SK-N-MC (cell line): ENCODE measurements around the gene TTC38.

ENCODE experiments used
- DNase-seq: peaks from one replicate; pipeline ENCODE4 v3.0.0-alpha.2; 2011; ENCODE audit warnings: low read depth, low spot score
- H3K27ac ChIP-seq: fragments of 200-600 bp; sonication (generic); 2 replicates; pipeline ENCODE4 v1.5.1; 2016; ENCODE audit warnings: mixed run types
- H3K36me3 ChIP-seq: fragments of 200-600 bp; sonication (generic); 2 replicates; pipeline ENCODE4 v1.6.1; 2017; ENCODE audit warnings: antibody characterized with exemption, low read length, mixed read lengths; ENCODE audit not compliant: insufficient read depth
- H3K4me3 ChIP-seq: fragments of 200-600 bp; sonication (generic); 2 replicates; pipeline ENCODE4 v1.5.1; 2016
- H3K9ac ChIP-seq: fragments of 200-600 bp; sonication (generic); 2 replicates; pipeline ENCODE4 v1.8.0; 2017; ENCODE audit warnings: mixed run types, mixed read lengths; ENCODE audit not compliant: insufficient read length
- H3K9me3 ChIP-seq: fragments of 200-600 bp; sonication (generic); 2 replicates; pipeline ENCODE4 v1.6.1; 2017; ENCODE audit warnings: low read depth, mild to moderate bottlenecking, antibody characterized with exemption, low read length, moderate library complexity, mixed read lengths
- EZH2 ChIP-seq: fragments of 200-600 bp; sonication (generic); IDR thresholded peaks from one replicate; pipeline ENCODE4 v1.6.1; 2017; ENCODE audit warnings: antibody characterized with exemption
- FOXP2 ChIP-seq: optimal IDR thresholded peaks from 2 replicates; pipeline ENCODE3; 2011; ENCODE audit warnings: mild to moderate bottlenecking, moderate library complexity; ENCODE audit not compliant: insufficient read depth; ENCODE audit errors: extremely low read length, control extremely low read depth
- POLR2AphosphoS5 ChIP-seq: IDR thresholded peaks from 2 replicates; pipeline ENCODE4 v1.6.1; 2012; ENCODE audit warnings: mild to moderate bottlenecking, low read depth, low read length, borderline replicate concordance

Gene TTC38

DNA sequence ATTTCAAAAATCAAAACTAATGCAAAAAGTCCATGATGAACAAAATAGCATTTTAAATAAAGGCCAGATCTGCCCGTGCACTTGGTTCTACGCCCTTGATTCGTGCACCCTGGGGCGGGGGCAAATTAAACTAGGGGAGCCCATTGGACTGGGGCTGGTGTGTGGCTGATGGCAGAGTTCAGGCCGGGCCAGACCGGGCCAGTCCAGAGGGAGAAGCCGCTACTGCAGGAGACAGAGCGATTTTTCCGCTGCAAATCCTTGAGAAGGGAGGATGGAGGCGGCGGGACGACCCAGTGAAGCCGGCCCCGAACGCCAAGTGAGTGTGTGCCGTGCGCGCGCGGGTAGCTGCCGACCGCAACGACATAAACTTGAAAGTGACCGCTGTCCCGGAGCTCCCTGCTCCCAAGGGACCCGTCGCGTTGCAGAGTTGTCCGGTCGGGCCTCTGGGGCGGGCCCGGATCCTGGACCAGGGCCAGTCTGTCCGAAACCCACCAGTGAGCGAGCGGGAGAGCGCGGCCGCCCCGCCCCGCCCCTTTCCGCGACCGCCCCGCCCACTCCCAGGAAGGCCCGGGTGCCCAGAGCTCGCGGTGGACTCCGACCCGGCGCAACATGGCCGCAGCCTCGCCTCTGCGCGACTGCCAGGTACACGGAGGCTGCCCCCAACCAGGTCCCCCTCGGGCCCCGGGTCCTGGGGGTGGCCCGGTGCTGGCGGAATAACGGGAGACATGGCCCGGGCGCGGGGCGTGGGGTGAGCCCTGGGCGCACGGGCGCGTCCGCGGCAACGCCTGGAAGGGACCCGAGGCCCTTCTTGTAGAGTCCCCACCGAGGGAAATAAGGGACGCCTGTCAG lies at the start of gene TTC38:
TSS of gene TTC38 (plus strand) at position 578 of the 849 bp plus-strand sequence. CDS start at position 610, 32 bp downstream.
- peak within 1 kb of the TSS; percentile 74 for H3K4me3 ChIP-seq
- no peaks in the 10 kb centered on the region for H3K9me3 ChIP-seq
- peak within 1 kb of the TSS; percentile 59 for H3K9ac ChIP-seq
- H3K36me3 ChIP-seq: no peaks in the 10 kb centered on the region
- TF ChIP-seq POLR2AphosphoS5: peak; percentile 33; the same call in 1 of the 2 replicates
- no peak for TF ChIP-seq EZH2
- DNase-seq: no peak
- no peak within 1 kb of the TSS for H3K27ac ChIP-seq

DNA sequence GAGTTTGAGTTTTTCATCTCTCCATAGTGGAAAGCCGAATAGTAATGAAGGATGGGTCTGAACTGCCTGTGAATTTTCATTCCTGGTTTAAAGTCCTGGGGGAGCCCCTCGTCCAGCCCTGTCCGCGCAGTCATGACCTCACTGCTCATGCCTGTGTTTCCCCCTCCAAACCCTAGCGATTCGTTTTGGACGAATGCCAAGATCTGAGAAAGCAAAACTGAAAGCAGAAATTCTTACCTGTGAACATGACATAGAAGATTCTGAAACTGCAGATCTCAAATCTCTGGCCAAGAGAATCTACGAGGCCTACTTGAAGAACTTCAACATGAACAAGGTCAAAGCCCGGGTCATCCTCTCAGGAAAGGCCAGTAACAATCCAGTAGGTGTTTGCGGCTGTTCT lies 48.2 kb upstream of the TTC38 start:
- Histone ChIP-seq H3K27ac (no peak overlapping the region), H3K9ac (no peak overlapping the region), H3K36me3 (no peaks in the 10 kb centered on the region), H3K4me3 (no peak overlapping the region), H3K9me3 (no peaks in the 10 kb centered on the region)
- no peak for DNase-seq
- TF ChIP-seq POLR2AphosphoS5 (no peak), EZH2 (no peak)

DNA sequence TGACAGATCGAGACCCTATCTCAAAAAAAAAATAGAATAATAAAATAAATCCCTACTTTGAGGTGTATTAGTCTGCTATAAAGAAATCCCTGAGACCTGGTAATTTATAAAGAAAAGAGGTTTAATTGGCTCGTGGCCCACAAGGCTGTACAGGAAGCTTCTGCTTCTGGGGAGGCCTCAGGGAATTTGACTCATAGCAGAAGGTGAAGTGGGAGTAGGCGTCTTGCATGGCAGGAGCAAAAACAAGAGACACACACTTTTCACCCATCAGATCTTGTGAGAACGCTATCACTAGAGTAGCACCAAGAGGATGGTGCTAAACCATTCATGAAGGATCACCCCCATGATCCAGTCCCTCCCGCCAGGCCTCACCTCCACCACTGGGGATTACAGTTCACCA lies 46.9 kb upstream of the TTC38 start:
- no peak for DNase-seq
- H3K36me3 ChIP-seq: no peaks in the 10 kb centered on the region
- no peak for TF ChIP-seq FOXP2
- no peak for TF ChIP-seq EZH2
- no peak for TF ChIP-seq POLR2AphosphoS5
- no peak overlapping the region for H3K27ac ChIP-seq
- H3K9ac ChIP-seq: no peak overlapping the region
- H3K4me3 ChIP-seq: no peak overlapping the region
- no peaks in the 10 kb centered on the region for H3K9me3 ChIP-seq

DNA sequence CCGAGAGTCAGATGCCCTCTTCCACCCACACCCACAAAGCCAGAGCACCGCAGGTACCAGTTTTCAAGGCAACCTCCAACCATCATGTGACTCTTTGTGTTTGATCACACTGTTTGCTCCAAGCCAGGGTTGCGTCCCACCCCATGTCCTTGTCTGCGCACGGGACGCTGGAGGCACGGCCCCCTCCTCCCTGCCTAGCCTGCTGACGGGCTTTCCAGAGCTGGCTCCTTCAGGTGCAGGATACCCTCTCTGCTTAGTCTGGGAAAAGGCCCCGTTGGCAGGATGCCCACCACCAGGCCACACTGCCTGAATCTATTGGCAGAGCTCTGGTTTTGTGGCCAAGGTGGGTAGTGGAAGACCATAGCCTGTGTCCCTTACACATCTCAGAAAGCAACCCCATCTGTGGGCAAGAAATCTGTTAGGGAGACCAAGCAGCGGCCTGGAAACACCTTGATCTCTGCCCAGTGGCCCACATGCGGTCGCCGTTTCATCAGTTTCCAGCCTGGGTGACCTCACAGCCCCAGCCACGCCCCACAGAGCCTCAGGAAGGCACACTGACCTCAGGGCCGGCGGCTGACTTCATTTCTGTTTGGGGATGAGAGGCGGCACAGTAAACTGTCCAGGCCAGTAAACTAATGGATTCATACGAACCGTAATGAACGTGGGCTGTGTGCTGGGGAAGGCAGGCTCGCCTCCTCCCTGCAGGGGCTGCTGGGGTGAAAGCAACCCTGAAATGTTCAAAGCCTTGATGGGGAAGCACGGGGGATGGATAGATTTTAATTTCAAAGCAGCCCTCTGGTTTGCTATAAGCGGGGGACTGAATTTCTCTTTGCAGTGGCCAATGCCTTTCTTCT lies 43.5 kb upstream of the TTC38 start:
- Histone ChIP-seq H3K9me3 (no peaks in the 10 kb centered on the region), H3K27ac (no peak overlapping the region), H3K9ac (no peak overlapping the region), H3K4me3 (no peak overlapping the region), H3K36me3 (no peaks in the 10 kb centered on the region)
- no peak for DNase-seq
- TF ChIP-seq EZH2 (no peak), POLR2AphosphoS5 (no peak), FOXP2 (no peak)

DNA sequence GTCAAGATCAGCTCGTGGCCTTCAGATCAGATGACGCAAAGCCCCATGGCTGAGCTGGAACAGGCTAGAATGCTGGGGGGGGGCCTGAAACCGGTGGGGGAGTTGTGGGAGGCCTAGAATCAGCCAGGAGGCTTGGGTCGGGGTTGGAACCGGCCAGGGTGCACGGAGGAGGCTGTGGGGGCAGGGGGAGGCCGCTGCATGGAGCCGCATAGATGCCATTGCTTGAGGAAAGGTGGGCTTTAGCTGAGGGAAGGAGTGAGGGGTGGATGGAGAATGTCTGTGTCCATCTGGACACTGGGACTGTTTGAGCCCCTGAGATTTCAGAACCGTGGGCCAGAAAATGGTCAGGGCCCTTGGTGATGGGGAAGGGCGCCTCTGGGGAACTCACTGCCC lies 42.9 kb upstream of the TTC38 start:
- TF ChIP-seq FOXP2 (no peak), POLR2AphosphoS5 (no peak), EZH2 (no peak)
- Histone ChIP-seq H3K9me3 (no peaks in the 10 kb centered on the region), H3K9ac (no peak overlapping the region), H3K4me3 (no peak overlapping the region), H3K27ac (no peak overlapping the region), H3K36me3 (no peaks in the 10 kb centered on the region)
- no peak for DNase-seq

DNA sequence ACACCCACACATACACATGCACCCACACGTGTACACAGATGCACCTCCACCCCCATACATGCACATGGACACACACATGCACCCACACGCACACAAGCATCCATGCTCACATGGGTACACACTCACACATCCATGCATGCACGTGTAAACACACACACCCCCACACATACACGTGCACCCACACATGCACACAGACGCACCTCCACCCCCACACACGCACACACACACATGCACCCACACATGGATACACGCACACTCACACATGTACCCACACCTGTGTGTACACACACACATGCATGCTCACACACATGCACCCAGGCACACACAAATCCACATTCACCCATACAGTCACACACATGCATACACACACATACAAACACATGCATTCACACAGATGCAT lies 42.2 kb upstream of the TTC38 start:
- Histone ChIP-seq H3K9me3 (no peaks in the 10 kb centered on the region), H3K27ac (no peak overlapping the region), H3K9ac (no peak overlapping the region), H3K4me3 (no peak overlapping the region), H3K36me3 (no peaks in the 10 kb centered on the region)
- no peak for DNase-seq
- TF ChIP-seq EZH2: no peak
- no peak for TF ChIP-seq FOXP2
- TF ChIP-seq POLR2AphosphoS5: no peak

DNA sequence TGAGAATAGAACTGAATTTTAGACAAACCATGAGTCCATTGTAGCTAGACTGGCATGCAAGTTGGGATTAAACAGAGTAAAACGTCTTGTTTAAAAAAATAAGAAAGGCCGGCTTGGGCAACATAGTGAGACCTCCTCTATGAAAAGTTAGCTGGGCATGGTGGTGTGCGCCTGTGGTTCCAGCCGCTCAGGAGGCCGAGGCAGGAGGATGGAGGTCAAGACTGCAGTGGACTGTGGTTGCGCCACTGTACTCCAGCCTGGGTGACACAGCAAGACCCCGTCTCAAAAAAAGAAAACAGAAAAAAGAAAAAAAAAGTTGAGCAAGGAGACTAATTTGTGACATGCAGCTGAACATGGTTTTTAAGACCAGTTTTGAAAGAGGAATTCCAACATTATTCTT lies 41.2 kb upstream of the TTC38 start:
- H3K9me3 ChIP-seq: no peaks in the 10 kb centered on the region
- TF ChIP-seq EZH2: no peak
- no peak for TF ChIP-seq FOXP2
- no peak for TF ChIP-seq POLR2AphosphoS5
- no peak for DNase-seq
- H3K4me3 ChIP-seq: no peak overlapping the region
- H3K9ac ChIP-seq: no peak overlapping the region
- no peaks in the 10 kb centered on the region for H3K36me3 ChIP-seq
- no peak overlapping the region for H3K27ac ChIP-seq

DNA sequence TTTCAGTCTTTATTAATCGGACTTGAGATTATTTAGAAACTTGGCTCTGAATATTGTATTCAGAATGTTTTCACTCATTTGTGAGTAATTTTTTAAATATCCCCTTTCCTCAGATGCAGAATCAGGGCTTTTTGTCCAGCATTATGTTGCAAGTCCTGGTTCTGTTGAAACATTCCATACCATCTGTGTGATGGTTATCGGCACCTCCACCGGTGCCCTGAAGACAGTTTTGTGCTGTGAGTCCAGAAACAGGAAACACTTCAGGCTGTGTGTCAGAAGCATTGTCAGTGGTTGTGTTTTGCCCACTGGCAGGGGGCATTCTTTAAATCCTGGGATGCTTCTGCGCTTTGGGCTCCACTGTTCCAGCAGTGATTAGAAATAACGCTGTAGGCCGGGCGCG lies 38.1 kb upstream of the TTC38 start:
- Histone ChIP-seq H3K4me3 (no peak overlapping the region), H3K36me3 (no peaks in the 10 kb centered on the region), H3K9me3 (no peaks in the 10 kb centered on the region), H3K27ac (no peak overlapping the region), H3K9ac (no peak overlapping the region)
- TF ChIP-seq POLR2AphosphoS5: no peak
- no peak for TF ChIP-seq FOXP2
- no peak for TF ChIP-seq EZH2
- DNase-seq: no peak
